Neural progenitor cell (in vitro differentiated cells): ENCODE measurements around the gene PRKAG2.

Experiments
- EZH2 ChIP-seq: fragments of 200-600 bp; sonication (generic); IDR thresholded peaks from 2 replicates; pipeline ENCODE4 v1.6.1; 2017; ENCODE audit warnings: antibody characterized with exemption, mild to moderate bottlenecking, moderate library complexity
- EZH2phosphoT487 ChIP-seq: fragments of 200-600 bp; sonication (generic); IDR thresholded peaks from 2 replicates; pipeline ENCODE4 v1.6.1; 2017; ENCODE audit warnings: antibody characterized with exemption

DNA sequence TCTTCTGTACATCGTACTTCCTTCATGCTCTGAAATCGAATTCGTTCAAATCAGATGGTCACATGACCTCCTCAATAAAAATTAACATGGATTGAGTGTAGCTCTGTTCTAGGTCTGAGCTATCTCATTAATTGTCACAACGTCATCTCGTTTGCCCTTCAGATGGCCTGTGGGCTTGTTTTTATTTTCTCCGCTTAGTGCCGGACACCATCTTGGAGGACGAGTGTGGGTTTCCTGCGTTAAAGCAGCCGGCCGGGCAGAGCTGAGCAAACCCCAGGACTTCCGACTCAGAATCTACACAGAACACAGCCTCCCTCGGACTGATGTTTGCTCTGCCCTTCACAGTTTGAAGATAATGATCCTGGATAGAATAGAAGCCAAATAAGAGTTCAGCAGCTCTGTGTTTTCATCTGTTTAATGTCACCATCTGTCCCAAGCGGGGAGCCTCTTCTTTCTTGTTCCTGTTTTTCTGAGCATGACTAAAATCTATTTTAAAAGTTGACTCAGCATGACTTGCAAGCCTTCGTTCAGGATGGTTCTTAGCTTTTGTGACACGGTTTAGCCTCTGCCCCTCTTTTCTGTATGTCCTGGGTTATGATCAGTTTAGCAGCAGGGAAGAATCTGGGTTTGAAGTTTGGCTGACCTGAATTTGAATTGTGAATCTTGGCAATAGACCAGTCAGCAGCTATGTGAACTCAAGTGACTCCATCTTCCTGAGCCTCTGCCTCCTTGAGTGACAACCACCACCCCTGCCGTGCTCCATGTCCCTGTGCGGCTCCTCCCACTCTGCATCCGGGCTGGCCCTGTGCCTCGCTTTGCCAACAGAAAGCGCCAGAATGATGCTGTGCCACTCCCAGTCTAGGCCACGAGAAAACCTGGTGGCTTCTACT is 48.8 kb upstream of the PRKAG2 start:
- TF ChIP-seq EZH2 (no peak), EZH2phosphoT487 (no peak)
